Measurements from ENCODE around the gene HECTD4. TPM values are rescaled to one million over a fixed set of nuclear protein-coding genes. Genes with fewer than 3 reads are reported as not detected.

Gene HECTD4
- polyA plus RNA-seq, 3 donors: 49.1 to 75.7 (median 49.8) TPM

DNA sequence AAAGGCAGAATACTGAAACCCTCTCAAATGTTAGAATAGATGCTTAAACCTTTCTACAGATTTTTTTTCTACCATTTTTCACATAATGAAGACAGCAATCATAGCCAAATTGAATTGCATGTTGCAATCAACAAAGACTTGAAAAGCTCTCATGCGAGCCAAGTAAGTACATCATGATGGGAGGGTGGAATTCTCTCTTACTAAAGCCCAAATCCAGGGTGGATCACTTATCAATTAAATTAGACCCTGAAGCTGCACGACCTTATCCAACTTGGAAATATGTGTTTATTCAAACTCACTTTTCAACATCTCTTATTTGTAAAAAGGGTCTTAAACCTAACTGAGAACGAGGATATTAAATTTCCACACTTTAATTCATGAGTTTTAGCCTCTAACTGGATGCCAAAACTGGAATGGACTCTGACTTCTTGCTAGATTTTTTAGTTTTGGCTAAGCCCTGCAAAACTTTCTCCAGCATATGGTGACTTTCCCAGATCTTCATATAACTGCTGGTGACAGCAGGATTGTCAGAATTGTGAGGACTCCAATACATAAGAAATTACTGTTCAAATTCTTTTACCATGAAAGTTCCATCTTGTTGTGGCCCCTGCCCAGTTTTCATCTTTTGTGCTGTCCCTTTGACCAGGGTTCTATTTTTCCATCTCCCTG, 53.6 kb downstream of the HECTD4 start:
- no peak for DNase-seq (ENCODE audit: extremely low read depth in 1 of 11, low read depth in 9 of 11, low spot score in 4 of 11)

DNA sequence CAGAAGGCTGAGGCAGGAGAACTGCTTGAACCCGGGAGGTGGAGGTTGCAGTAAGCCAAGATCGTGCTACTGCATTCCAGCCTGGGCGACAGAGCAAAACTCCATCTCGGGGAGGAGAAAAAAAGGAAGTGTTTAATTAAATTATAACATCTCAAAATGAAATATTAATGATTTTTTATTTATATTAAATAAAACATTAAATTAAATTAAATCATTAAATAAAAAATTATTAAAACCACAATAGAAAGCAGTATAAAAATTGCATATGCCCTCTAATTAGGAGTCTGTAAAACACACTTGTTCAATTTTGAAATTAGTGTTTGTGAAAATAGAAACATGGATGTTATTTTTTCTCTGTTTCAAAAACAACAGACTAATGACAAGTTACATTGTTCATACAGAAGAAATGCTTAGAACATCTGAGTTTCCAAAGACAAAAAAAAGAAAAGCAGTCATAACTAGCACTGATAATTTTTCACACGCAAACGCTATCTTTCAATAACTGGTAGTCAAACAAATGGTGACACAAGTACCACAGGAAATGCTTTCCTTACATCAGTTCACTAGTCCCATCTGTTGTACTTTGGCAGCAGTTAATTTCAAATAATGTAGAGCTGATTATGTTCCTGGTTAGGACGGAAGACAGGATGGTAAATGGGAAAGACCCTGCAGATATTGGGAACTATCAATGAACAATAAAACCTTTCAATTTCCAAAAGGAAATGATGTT, 54.9 kb downstream of the HECTD4 start:
- DNase-seq (ENCODE audit: extremely low read depth in 1 of 11, low read depth in 9 of 11, low spot score in 4 of 11): no peak

DNA sequence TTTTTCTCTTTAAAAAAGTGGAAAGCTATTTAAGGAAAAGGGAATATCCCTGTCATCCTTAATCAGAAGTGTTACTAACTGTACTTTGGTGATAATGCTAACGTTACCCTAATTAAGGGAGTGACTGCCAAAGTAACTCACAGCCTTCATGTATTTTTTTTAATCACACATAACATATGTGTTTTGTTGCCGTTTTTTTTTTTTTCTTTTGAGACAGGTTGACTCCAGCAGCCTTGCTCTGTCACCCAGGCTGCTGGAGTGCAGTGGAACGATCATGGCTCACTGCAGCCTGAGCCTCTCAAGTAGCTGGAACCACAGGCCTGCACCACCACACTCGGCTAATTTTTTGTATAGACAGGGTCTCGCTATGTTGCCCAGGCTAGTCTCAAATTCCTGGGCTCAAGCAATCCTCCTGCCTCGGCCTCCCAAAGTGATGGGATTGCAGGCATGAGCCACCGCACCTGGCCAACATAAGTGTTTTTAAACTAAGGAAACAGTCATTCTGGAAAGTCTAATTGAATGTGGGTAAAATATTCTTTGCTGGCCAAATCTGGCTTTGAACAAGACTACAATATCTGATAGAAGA, 56.5 kb downstream of the HECTD4 start:
- DNase-seq (ENCODE audit: extremely low read depth in 1 of 11, low read depth in 9 of 11, low spot score in 4 of 11): no peak

DNA sequence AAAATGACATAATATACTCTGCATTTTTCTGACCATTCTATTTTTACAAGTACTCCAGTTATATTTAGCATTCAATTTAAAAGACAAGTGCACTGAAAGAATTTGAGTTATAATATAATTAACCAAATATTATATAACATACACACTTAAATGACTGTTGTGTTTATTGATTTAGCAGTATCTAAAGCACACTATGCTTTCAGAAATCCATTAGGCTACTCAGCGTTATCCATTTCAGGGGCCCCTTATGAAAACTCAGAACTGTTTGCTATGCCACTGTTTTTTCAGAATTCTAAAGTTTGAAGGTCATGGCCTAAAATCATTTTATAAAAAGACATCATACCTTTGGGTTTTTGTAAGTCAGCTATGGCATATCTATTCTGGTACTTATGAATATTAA, 57.1 kb downstream of the HECTD4 start:
- DNase-seq (ENCODE audit: extremely low read depth in 1 of 11, low read depth in 9 of 11, low spot score in 4 of 11): no peak

DNA sequence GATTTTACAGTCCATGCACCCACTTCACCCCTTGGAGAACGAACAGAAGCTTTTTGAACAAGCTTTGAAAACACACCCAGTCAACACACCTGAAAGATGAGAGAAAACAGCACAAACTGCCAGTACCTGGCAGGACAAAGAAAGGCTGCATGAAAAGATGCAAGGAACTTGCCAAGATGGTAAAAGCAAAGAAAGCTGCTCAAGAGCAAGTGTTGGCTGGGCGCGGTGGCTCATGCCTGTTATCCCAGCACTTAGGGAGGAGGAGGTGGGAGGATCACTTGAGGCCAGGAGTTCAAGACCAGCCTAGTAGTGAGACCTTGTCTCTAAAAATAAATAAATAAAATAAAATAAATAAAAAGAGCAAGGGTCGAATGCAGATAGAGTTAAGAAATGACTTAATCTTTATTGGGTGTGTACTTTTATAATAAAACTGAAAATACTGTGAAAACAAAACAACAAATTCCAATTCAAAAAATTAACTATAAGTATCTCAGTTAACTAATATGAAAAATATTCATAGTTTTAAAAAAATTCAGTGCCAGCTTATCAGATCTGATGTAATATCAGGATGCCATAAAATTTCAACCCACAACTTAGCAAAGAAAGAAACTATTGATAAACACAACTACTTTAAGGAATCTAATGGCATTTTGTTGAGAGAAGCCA, 59.2 kb downstream of the HECTD4 start:
- no peak for DNase-seq (ENCODE audit: extremely low read depth in 1 of 11, low read depth in 9 of 11, low spot score in 4 of 11)

DNA sequence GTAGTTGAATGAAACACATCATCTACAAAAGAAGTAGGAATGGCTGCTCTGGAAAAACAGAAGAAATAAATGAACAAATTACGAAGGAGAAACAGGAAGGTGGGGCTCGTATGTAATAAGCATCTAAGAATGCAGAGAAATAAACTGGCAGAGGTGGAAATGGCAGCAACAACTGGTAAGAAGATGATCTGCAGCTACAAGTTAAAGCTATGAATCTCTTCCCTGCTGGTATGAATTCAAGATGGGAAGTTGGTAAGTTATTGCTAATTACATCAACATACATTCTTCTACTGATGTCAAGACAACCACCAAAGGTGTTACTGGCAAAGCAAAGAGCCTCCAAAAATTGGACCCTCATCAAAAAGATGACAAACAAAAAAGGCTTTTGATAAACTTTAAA, 59.8 kb downstream of the HECTD4 start:
- DNase-seq (ENCODE audit: extremely low read depth in 1 of 11, low read depth in 9 of 11, low spot score in 4 of 11): no peak

DNA sequence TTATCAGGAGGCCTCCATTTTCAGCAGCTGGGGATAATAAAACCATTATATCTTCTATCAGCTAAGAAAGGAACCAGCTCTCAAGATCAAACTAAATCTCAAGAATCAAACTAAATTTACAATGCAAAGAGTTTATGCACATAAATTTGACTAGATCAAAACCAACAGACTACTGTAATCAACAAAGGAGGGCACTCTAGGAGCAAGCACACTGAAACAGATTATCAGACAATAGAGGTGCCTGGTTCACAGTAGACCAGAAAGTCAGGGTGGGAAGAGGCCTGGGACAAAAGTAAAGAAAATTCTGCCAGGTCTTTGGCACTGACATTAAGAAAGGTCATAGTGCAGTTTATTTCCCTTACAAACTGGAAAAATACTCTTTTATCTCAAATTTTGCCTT, 61.0 kb downstream of the HECTD4 start:
- no peak for DNase-seq (ENCODE audit: extremely low read depth in 1 of 11, low read depth in 9 of 11, low spot score in 4 of 11)

DNA sequence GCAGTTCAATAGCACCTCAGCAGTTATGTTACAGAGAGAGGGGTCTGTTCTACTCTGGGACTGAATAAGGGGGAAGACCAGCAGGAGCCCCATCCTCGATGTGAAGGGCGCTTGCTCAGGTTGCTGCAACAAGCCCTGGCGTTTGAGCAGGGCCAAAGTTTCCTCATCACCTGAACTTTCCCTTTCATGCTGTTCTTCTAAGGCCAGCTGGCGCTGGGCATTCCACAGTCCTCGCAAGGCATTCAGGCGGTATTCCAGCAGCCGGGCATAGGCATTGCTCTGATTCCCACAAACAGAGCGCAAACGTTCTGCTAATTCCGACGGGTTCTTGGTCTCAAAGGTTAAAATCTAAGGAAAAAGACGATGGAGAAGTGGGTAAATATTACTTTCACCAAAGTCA, 62.8 kb downstream of the HECTD4 start:
- no peak for DNase-seq (ENCODE audit: extremely low read depth in 1 of 11, low read depth in 9 of 11, low spot score in 4 of 11)

DNA sequence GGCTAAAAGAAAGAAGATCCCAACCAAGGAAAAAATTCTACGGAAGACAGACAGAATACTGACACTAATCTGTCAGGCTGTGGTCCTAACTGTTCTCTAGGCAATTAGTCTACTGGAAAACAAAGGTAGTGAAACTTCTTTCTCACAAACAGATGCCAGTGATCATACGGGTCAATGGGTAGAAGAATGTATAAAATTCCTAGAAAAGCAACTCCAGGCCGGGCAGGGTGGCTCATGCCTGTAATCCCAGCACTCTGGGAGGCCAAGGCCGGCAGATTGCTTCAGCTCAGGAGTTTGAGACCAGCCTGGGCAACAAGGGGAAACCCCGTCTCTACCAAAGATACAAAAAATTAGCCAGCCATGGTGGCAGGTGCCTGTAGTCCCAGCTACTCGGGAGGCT, 64.8 kb downstream of the HECTD4 start:
- no peak for DNase-seq (ENCODE audit: extremely low read depth in 1 of 11, low read depth in 9 of 11, low spot score in 4 of 11)

DNA sequence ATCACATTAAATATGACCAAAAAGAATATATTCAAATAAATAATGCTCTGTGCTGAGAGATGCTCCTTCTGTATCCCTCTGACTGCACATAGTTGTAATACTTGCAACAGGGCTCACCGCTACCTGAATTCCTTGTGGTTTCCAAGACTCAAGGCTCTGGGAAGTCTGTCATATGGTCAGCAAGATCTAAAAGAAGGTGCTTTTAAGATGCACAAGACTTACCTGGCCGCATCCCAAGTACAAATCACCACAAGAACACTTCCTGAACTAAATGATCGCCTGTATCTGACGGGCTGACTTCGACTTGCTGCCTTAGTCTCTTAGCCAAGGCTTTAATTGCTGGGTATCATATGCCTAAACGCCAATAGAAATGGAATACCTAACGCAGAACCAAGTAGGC, 67.2 kb downstream of the HECTD4 start:
- DNase-seq (ENCODE audit: extremely low read depth in 1 of 11, low read depth in 9 of 11, low spot score in 4 of 11): no peak

DNA sequence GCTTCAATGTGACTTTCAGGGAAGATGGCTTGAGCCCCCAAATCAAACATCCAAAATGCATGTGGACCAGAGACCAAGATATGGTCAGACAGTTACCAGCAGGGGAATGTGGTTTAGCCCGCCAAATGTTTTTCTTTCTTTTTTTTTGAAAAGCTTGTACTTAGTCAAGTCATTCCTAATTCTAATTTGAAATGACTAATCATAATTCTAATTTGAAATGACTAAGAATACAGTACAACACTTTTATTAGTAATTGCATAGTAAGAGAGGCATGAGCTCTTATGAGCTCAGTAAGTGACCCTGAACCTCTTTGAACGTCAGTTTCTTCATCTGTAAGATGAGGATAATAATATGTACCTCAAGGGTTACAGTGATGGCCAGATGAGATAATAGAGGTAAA, 72.4 kb downstream of the HECTD4 start:
- no peak for DNase-seq (ENCODE audit: extremely low read depth in 1 of 11, low read depth in 9 of 11, low spot score in 4 of 11)

DNA sequence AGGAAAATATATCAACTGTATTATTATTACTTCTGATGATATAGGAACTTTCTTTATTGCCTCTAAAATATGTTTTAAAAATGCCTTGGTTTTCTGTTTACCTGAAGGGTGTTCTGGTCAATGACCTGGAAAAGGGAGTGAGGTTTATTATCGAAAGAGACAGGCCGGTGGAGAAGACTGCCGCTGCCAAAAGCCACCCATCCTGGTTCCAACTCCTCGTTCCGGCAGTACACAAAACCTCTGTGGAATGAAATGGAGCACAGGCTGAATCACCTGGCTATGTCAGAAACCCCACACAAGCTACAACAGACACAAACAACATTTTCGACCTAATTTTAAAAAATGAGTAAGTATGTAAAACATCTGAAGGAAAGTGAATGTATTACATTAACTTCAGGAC, 73.6 kb downstream of the HECTD4 start:
- no peak for DNase-seq (ENCODE audit: extremely low read depth in 1 of 11, low read depth in 9 of 11, low spot score in 4 of 11)

DNA sequence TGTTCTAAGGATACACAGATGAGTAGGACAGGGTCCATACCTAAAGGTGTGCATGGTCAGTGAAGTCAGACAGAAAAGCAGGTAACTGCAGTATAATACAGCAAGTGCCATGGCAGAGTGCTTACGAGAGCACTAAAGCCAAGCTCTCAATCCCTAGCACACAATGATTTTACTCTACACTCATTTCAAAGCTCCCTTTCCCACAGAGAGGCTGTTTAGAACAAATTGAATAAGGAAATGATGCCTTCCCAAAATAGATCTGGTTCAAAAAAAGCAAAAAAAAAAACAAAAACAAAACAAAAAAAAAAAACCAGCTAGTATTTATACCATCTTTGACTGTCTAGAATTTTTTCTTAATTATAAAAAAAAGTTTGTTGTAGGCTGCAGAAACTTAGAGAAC, 74.1 kb downstream of the HECTD4 start:
- DNase-seq (ENCODE audit: extremely low read depth in 1 of 11, low read depth in 9 of 11, low spot score in 4 of 11): no peak

DNA sequence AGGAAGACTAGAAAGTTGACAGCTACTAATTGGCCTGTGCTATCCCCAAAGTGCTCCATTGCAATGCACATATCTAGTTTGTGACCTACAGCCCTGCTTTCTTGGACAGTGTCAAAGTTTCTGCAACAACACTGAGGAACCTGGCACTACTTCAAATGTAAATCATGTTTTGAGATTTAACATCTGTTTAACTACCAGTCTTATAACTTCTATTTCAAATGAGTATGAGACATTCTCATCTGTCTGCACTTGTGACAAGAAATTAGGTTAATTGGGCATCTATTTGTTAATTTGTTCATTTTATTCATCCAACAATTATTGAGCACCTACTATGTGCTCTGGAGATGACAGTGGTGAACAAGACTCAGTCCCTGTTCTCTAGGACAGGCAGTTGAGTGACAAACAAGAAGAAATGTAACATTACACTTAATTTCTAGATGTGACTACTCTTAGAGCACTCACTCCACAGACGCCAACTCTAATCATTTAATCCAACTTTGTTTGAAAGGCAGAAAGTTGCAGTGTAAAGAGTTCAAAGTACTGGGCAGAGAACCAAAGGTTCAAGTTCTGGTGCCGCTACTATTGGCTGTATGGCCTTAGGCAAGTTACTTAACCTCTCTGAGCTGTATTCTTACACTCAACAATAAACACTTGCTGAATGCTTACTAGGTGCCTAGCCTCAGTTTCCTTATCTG, 74.8 kb downstream of the HECTD4 start:
- DNase-seq (ENCODE audit: extremely low read depth in 1 of 11, low read depth in 9 of 11, low spot score in 4 of 11): no peak

DNA sequence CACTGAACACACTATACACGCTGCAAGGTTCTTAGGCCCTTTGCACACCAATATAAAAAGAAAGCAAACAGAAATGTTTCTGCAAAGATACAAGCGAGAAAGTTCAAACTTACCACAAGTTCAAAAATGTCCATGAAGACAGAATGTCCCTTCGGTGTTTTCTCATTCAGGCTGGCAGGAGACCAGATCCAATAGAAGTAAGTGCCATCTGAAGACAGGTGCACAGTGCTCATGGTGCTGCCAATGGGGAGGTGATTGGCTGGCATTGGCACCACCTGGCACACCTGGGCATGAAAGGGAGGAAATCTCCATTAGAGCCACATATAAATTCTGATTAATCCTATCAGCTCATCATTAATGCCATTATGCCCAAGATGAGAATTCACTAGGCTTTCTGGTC, 76.3 kb downstream of the HECTD4 start:
- no peak for DNase-seq (ENCODE audit: extremely low read depth in 1 of 11, low read depth in 9 of 11, low spot score in 4 of 11)

DNA sequence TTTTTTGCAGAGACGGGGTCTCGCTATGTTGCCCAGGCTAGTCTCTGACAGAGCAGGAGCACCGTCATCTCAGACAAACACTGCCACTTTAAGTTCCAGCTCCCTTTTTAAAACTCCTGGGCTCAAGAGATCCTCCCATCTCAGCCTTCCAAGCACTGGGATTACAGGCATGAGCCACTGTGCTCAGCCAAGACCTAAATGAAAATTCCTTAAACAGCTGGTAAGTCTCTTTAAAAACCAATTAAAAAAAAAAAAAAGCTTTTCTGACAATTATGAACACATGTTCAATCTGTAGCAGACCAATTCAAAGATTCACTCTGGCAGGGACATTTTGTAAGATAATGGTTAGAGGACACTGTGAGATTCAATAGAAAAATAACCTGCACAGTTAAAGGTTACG, 77.8 kb downstream of the HECTD4 start:
- peak in 3 of 11 donors; percentile 8 to 35 (median 19) for DNase-seq (ENCODE audit: extremely low read depth in 1 of 11, low read depth in 9 of 11, low spot score in 4 of 11)

DNA sequence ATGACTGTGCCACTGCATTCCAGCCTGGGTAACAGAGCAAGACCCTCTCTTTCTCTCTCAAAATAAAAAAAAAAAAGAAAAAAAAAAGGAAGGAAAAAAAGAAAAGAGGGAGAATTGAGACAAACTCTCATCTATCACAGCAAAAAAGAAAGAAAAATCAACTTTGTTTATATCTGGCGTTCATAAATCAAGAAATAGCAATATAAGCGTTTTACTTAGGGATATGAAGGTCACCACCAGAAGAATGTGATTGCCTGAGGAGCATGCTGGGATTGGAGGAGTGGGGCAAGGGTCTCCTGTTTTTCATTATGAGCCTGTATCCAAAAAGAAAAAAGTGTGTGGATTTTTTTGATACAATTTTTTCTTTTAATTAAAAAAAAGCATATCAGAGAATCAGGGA, 78.4 kb downstream of the HECTD4 start:
- DNase-seq (ENCODE audit: extremely low read depth in 1 of 11, low read depth in 9 of 11, low spot score in 4 of 11): no peak

DNA sequence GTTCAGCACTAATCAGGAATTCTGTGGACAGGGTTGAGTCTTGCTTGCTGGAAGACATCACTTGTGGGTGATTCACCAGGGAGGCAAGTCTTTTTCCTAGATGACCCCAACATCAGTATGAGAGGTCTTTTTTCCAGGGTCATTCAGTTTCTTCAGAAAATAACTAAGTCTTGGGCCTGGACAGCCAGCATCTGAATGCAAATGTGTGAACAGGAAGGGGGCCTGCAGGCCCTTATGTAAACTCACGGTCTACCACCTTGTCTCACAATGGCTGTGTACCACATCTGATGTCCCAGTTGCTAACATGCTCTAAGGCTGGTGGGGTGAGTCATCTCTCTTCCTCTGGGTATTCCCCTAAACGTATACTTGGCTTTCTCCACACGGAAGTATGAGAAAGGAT, 79.2 kb downstream of the HECTD4 start:
- no peak for DNase-seq (ENCODE audit: extremely low read depth in 1 of 11, low read depth in 9 of 11, low spot score in 4 of 11)

DNA sequence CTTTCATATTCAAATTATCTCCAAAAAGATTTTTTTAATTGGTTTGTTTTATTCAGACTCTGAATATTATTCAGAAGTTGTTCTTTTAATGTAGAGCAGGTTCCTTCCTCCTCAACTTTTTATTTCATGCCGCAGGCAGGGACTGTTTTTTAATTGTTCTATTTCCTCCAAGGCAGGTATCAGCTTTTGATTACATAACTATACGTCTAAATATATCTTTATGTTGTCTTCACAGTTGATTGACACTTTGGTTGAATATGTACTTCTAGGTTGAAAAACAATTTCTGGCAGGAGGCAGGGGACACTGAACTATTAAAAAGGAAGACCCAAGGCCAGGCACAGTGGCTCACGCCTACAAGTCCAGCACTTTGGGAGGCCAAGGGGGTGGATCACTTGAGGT, 82.5 kb downstream of the HECTD4 start:
- no peak for DNase-seq (ENCODE audit: extremely low read depth in 1 of 11, low read depth in 9 of 11, low spot score in 4 of 11)

DNA sequence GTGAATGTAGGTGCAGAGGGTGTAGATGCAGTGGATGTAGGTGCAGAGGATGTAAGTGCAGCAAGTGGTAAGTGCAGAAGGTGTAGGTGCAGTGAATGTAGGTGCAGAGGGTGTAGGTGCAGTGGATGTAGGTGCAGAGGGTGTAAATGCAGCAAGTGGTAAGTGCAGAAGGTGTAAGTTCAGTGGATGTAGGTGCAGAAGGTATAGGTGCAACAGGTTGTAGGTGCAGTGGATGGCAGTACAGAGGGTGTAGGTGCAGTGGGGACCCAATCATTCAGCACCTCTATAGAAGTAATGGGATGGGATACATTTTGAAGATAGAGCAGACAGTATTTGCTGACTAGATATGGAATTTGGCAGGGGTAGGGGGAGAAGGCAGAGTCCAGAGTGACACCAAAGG, 85.0 kb downstream of the HECTD4 start:
- DNase-seq (ENCODE audit: extremely low read depth in 1 of 11, low read depth in 9 of 11, low spot score in 4 of 11): no peak

Data from renal cortex interstitium (tissue), 11 donors.